Measurements from ENCODE around the gene PMS1.

DNA sequence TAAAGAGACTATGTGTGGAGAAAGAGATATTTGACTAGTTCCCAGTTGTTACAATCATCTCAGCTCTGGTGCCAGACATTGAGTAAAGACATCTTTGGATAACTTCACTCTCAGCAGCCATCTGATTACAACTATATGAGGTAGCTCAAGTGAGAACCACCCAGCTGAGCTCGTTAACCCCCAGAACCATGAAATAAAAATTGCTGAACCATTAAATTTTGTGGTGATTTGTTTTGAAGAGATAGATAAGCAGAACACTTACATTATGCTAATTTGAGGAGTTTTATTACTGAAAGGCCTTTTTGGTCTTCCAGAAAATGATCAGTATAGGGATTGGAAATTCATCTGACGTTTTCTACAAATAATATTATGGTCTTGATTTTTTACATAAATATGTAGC, 101.1 kb downstream of the PMS1 start:
- TF ChIP-seq, protein P1, sequence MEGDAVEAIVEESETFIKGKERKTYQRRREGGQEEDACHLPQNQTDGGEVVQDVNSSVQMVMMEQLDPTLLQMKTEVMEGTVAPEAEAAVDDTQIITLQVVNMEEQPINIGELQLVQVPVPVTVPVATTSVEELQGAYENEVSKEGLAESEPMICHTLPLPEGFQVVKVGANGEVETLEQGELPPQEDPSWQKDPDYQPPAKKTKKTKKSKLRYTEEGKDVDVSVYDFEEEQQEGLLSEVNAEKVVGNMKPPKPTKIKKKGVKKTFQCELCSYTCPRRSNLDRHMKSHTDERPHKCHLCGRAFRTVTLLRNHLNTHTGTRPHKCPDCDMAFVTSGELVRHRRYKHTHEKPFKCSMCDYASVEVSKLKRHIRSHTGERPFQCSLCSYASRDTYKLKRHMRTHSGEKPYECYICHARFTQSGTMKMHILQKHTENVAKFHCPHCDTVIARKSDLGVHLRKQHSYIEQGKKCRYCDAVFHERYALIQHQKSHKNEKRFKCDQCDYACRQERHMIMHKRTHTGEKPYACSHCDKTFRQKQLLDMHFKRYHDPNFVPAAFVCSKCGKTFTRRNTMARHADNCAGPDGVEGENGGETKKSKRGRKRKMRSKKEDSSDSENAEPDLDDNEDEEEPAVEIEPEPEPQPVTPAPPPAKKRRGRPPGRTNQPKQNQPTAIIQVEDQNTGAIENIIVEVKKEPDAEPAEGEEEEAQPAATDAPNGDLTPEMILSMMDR (IDR thresholded peaks at IDR 0.05): no peak
- TF ChIP-seq POLR2A (IDR thresholded peaks at IDR 0.05) (no peak), EP300 (IDR thresholded peaks at IDR 0.05) (no peak), POLR2AphosphoS5 (IDR thresholded peaks at IDR 0.05) (no peak)

All from suprapubic skin (tissue), 4 donors.